Fibroblast of lung (primary cell): ENCODE results near the gene ABCF3.

Experiments used
- CTCF ChIP-seq, 2 donors: IDR thresholded peaks in 1 of 2; conservative IDR thresholded peaks in 1 of 2; 1 replicate in 1 of 2; 2 replicates in 1 of 2; pipeline ENCODE4 v1.5.1; 2011 to 2012; ENCODE audit warnings: low read length in 2 of 2, control low read depth in 1 of 2, inconsistent platforms in 1 of 2, low read depth in 1 of 2, mild to moderate bottlenecking in 1 of 2
- EZH2 ChIP-seq: IDR thresholded peaks from 2 replicates; pipeline ENCODE4 v1.5.1; 2012; ENCODE audit warnings: low read length, control low read depth, mild to moderate bottlenecking; ENCODE audit errors: missing control alignments

- no peak for TF ChIP-seq CTCF (conservative IDR thresholded peaks at IDR 0.05 in 1 of 2, IDR thresholded peaks at IDR 0.05 in 1 of 2; ENCODE audit: low read depth in 1 of 2, low read length in 2 of 2)
- peak; percentile 92 for TF ChIP-seq EZH2
Observed at GRCh38 chr3:184230603-184231528, 44.9 kb downstream of the ABCF3 start.
